B cell (primary cell): ENCODE measurements around the gene CBX3.

Experiments used
- EZH2 ChIP-seq: IDR thresholded peaks from 2 replicates; pipeline ENCODE4 v1.6.1; 2012; ENCODE audit warnings: borderline replicate concordance, low read depth, mild to moderate bottlenecking, moderate library complexity, low read length; ENCODE audit not compliant: insufficient read depth, poor library complexity, severe bottlenecking
- TF ChIP-seq, protein P1 (sequence below): fragments of 200-600 bp; IDR thresholded peaks from one replicate; pipeline ENCODE4 v1.8.0; 2022; ENCODE audit warnings: antibody characterized with exemption, mild to moderate bottlenecking

DNA sequence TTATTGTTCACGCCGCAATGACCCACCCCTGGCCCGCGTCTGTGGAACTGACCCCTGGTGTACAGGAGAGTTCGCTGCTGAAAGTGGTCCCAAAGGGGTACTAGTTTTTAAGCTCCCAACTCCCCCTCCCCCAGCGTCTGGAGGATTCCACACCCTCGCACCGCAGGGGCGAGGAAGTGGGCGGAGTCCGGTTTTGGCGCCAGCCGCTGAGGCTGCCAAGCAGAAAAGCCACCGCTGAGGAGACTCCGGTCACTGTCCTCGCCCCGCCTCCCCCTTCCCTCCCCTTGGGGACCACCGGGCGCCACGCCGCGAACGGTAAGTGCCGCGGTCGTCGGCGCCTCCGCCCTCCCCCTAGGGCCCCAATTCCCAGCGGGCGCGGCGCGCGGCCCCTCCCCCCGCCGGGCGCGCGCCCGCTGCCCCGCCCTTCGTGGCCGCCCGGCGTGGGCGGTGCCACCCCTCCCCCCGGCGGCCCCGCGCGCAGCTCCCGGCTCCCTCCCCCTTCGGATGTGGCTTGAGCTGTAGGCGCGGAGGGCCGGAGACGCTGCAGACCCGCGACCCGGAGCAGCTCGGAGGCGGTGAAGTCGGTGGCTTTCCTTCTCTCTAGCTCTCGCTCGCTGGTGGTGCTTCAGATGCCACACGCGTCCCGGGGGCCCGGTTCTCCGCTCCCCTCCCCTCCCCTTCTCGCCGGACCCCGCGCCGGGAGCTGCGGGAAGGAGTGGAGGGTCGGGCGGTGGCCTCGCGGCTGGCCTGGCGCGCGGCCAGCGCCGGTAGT, at the start of gene CBX3:
- no peak for TF ChIP-seq EZH2
- TF ChIP-seq, protein P1, sequence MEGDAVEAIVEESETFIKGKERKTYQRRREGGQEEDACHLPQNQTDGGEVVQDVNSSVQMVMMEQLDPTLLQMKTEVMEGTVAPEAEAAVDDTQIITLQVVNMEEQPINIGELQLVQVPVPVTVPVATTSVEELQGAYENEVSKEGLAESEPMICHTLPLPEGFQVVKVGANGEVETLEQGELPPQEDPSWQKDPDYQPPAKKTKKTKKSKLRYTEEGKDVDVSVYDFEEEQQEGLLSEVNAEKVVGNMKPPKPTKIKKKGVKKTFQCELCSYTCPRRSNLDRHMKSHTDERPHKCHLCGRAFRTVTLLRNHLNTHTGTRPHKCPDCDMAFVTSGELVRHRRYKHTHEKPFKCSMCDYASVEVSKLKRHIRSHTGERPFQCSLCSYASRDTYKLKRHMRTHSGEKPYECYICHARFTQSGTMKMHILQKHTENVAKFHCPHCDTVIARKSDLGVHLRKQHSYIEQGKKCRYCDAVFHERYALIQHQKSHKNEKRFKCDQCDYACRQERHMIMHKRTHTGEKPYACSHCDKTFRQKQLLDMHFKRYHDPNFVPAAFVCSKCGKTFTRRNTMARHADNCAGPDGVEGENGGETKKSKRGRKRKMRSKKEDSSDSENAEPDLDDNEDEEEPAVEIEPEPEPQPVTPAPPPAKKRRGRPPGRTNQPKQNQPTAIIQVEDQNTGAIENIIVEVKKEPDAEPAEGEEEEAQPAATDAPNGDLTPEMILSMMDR, result no peak
